HG02763 (cell line): ENCODE results near the gene SMYD2.
A peak's percentile ranks its signal among the peaks of the same experiment; 100 is the strongest.

Source experiments
- ATAC-seq: cut with Tn5 transposase; IDR thresholded peaks from one replicate; pipeline ENCODE4 v1.9.1; 2021; ENCODE audit warnings: mild to moderate bottlenecking, moderate library complexity; ENCODE audit not compliant: unreplicated experiment

Gene SMYD2

GRCh38 chr1:214281021-214281719 lies at the start of gene SMYD2:
Gene SMYD2 (plus strand): TSS chr1:214281159. CDS start chr1:214281255, 96 bp downstream.
- ATAC-seq = peak; percentile 81

GRCh38 chr1:214233856-214234634 lies 46.9 kb upstream of the SMYD2 start:
- no peak for ATAC-seq

GRCh38 chr1:214234635-214235025 lies 46.3 kb upstream of the SMYD2 start:
- ATAC-seq = no peak

- no peak for ATAC-seq
Measured at GRCh38 chr1:214236477-214236876, 44.5 kb upstream of the SMYD2 start.

GRCh38 chr1:214241060-214241459 lies 39.9 kb upstream of the SMYD2 start:
- no peak for ATAC-seq

GRCh38 chr1:214244252-214244651 lies 36.7 kb upstream of the SMYD2 start:
- no peak for ATAC-seq

GRCh38 chr1:214244841-214245240 lies 36.1 kb upstream of the SMYD2 start:
- no peak for ATAC-seq

GRCh38 chr1:214247501-214248041 lies 33.4 kb upstream of the SMYD2 start:
- no peak for ATAC-seq

- no peak for ATAC-seq
Measured at GRCh38 chr1:214248311-214249085, 32.5 kb upstream of the SMYD2 start.

GRCh38 chr1:214249651-214250050 lies 31.3 kb upstream of the SMYD2 start:
- no peak for ATAC-seq

GRCh38 chr1:214251354-214251753 lies 29.6 kb upstream of the SMYD2 start:
- ATAC-seq = no peak

- ATAC-seq = no peak
Measured at GRCh38 chr1:214255509-214255908, 25.4 kb upstream of the SMYD2 start.

GRCh38 chr1:214259353-214259977 lies 21.5 kb upstream of the SMYD2 start:
- ATAC-seq = no peak

GRCh38 chr1:214260561-214261205 lies 20.3 kb upstream of the SMYD2 start:
- ATAC-seq = no peak

- peak; percentile 95 for ATAC-seq
Measured at GRCh38 chr1:214261206-214262123, 19.5 kb upstream of the SMYD2 start.

GRCh38 chr1:214264196-214264595 lies 16.8 kb upstream of the SMYD2 start:
- ATAC-seq = no peak

- no peak for ATAC-seq
Measured at GRCh38 chr1:214264976-214265375, 16.0 kb upstream of the SMYD2 start.

- no peak for ATAC-seq
Measured at GRCh38 chr1:214270097-214270650, 10.8 kb upstream of the SMYD2 start.
